Measurements from ENCODE around the gene HECTD1. TPM values are rescaled to one million over a fixed set of nuclear protein-coding genes. Genes with fewer than 3 reads are reported as not detected.
A peak's percentile ranks its signal among the peaks of the same experiment; 100 is the strongest.

Gene HECTD1
- total RNA-seq, 1 experiment from 2014 or later = 138 TPM

DNA sequence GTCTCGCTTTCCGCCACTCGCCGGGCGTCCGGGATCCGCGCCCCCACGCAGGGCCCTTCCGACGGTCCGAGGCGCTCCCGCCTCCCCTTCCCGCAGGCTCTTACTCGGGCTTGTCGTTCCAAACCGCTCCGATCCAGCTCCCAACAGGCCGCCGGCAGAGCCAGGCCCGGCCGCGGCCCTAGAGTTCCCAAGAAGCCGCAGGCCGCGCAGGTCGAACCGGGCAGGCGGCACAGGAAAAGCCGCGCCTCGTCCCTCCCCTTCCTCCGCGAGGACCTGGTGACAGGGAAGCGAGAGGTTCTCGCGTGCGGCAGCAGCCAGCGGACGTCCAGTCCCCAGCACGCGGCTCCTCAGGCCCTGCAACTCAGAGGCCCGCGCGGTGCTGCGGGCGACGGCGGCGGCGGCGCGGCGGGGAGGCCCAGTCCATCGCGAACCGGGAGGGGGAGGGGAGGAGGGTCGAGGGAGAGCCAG lies 272 bp downstream of the HECTD1 start:
- CTCF ChIA-PET = interaction anchor here (0.7 kb wide), 1 partner anchor 1176 kb away, joined by 3 read pairs; no protein-coding TSS in a partner anchor
- no peak for TF ChIP-seq CTCF (conservative IDR thresholded peaks at IDR 0.05; ENCODE audit: low read depth, low read length)
- TF ChIP-seq EZH2 (IDR thresholded peaks at IDR 0.05; ENCODE audit: borderline replicate concordance, low read depth, low read length, poor library complexity, severe bottlenecking) = no peak
- no peaks in the 10 kb centered on the region for H3K9me3 ChIP-seq (ENCODE audit: low read depth, low read length, poor library complexity, severe bottlenecking)
- no peaks in the 10 kb centered on the region for H3K27me3 ChIP-seq (replicated peaks; ENCODE audit: insufficient read depth, low read depth, low read length, poor library complexity)
- intact Hi-C loops (cut with micrococcal nuclease; ENCODE audit: unreplicated experiment) = no loop called here
- H3K27ac ChIP-seq (ENCODE audit: low read depth, low read length, poor library complexity, severe bottlenecking) = peak overlapping the region; percentile 98
- BruUV-seq (replicated peaks) = no TSS peak
- POLR2A ChIA-PET (ENCODE audit: low non-redundant PET) = interaction anchor here (0.6 kb wide), 1 partner anchor 25 kb away, joined by 7 read pairs; no protein-coding TSS in a partner anchor
- H3K4me3 ChIP-seq (ENCODE audit: low read depth, low read length, poor library complexity, severe bottlenecking) = peak overlapping the region; percentile 87
- peaks cover 16% of the 10 kb centered on the region for H3K4me1 ChIP-seq (ENCODE audit: insufficient read depth, low read length, poor library complexity, severe bottlenecking)
- H3K36me3 ChIP-seq (ENCODE audit: insufficient read depth, low read length, poor library complexity, severe bottlenecking) = peaks cover 16% of the 10 kb centered on the region
- no peak for DNase-seq (ENCODE audit: low spot score)

GRCh38 chr14:31206536-31207286 lies 882 bp downstream of the HECTD1 start:
- DNase-seq (ENCODE audit: low spot score) = peak; percentile 42
- no peaks in the 10 kb centered on the region for H3K27me3 ChIP-seq (replicated peaks; ENCODE audit: insufficient read depth, low read depth, low read length, poor library complexity)
- peaks cover 16% of the 10 kb centered on the region for H3K4me1 ChIP-seq (ENCODE audit: insufficient read depth, low read length, poor library complexity, severe bottlenecking)
- H3K27ac ChIP-seq (ENCODE audit: low read depth, low read length, poor library complexity, severe bottlenecking) = peak overlapping the region; percentile 98
- H3K9me3 ChIP-seq (ENCODE audit: low read depth, low read length, poor library complexity, severe bottlenecking) = no peaks in the 10 kb centered on the region
- intact Hi-C loops (cut with micrococcal nuclease; ENCODE audit: unreplicated experiment) = no loop called here
- TF ChIP-seq EZH2 (IDR thresholded peaks at IDR 0.05; ENCODE audit: borderline replicate concordance, low read depth, low read length, poor library complexity, severe bottlenecking) = no peak
- TF ChIP-seq CTCF (conservative IDR thresholded peaks at IDR 0.05; ENCODE audit: low read depth, low read length) = no peak
- ChIA-PET CTCF (no interaction called here), POLR2A (ENCODE audit: low non-redundant PET) (no interaction called here)
- peak overlapping the region; percentile 87 for H3K4me3 ChIP-seq (ENCODE audit: low read depth, low read length, poor library complexity, severe bottlenecking)
- BruUV-seq (replicated peaks) = no TSS peak
- H3K36me3 ChIP-seq (ENCODE audit: insufficient read depth, low read length, poor library complexity, severe bottlenecking) = peaks cover 16% of the 10 kb centered on the region

- POLR2A ChIA-PET (ENCODE audit: low non-redundant PET) = no interaction called here
- Histone ChIP-seq H3K4me3 (ENCODE audit: low read depth, low read length, poor library complexity, severe bottlenecking) (peak overlapping the region; percentile 87), H3K27me3 (replicated peaks; ENCODE audit: insufficient read depth, low read depth, low read length, poor library complexity) (no peaks in the 10 kb centered on the region), H3K4me1 (ENCODE audit: insufficient read depth, low read length, poor library complexity, severe bottlenecking) (peaks cover 16% of the 10 kb centered on the region), H3K36me3 (ENCODE audit: insufficient read depth, low read length, poor library complexity, severe bottlenecking) (peaks cover 16% of the 10 kb centered on the region), H3K9me3 (ENCODE audit: low read depth, low read length, poor library complexity, severe bottlenecking) (no peaks in the 10 kb centered on the region), H3K27ac (ENCODE audit: low read depth, low read length, poor library complexity, severe bottlenecking) (peak overlapping the region; percentile 98)
- TSS peak; percentile 67 for BruUV-seq (replicated peaks)
- TF ChIP-seq CTCF (conservative IDR thresholded peaks at IDR 0.05; ENCODE audit: low read depth, low read length) (no peak), EZH2 (IDR thresholded peaks at IDR 0.05; ENCODE audit: borderline replicate concordance, low read depth, low read length, poor library complexity, severe bottlenecking) (no peak)
- intact Hi-C loops (cut with micrococcal nuclease; ENCODE audit: unreplicated experiment) = no loop called here
- CTCF ChIA-PET = no interaction called here
- peak; percentile 42 for DNase-seq (ENCODE audit: low spot score)
Measured at GRCh38 chr14:31205681-31206535, 1.7 kb downstream of the HECTD1 start.
